ENCODE results near the gene POLD3.

The POLD3 gene

DNA sequence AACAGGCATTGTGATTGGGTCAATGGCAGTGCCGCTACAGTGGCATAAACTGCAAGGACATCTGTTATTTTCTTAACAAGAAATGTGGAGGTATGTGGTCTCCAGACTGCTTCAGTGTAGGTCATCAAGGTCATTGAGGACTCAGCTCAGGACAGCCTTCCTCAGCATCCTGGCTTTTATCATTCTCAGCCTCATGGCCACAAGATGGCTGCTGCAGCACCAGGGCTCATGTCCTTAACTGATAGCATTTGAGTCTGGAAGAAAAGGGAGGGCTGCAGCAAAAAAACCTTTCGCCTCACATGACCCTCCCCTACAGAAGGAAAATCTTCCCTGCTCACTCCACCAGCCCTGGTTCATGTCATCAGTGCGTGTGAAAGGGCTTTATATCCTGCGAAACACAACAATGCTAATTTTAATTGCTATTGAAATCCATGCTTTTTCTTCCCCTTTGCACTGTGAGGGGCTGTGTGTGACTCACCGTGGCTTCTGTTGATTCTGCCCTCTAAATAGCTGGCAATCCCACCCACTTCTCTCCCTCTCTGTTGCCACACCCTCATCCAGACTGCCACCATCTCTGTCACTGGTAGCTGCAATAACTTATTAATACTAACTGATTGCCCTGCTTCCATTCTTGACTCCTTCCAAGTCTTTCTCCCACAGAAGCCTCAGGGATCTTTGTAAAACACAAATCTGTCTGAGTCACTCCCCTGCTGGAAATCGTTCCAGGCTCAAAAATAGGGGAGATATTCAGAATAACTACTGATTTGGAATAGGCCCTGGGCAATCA, 95.0 kb downstream of the POLD3 start:
- no peak for DNase-seq (ENCODE audit: low read depth in 2 of 2)

DNA sequence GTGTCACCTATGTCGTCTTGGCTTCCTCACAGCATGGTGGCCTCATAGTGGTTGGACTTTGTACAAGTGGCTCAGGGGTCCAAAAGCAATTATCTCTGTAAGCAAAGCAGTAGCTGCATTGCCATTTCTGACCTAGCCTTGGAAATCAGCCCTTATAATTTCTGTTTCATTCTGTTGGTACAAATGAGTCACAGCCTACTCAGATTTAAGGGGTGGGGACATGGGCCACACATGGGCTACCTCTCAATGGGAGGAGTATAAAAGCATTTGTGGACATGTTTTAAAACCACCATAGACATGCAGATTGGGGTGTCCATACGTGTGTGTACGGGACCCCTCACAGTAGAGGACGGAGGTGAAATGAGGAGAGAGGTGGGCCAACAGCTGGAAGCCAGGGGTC, 97.3 kb downstream of the POLD3 start:
- DNase-seq (ENCODE audit: low read depth in 2 of 2) = no peak

DNA sequence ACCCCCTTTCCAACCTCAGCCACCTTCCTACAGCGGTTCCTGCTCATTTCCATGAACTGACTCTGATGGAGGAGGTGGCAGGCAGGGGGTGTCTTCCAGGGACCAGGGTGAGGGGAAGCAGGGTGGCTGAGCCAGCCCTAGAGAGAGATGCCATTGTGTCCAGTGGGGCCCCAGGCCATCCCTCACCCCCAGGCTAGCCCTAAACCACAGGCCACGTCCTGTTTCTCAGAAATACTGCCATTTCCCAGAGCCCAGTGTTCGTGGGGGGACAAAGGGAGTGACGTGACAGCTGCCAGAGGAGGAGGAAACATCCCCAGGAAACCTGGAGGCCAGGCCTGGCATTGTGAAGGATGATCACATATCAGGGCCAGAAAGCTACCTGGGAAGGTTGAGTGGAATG, 99.4 kb downstream of the POLD3 start:
- no peak for DNase-seq (ENCODE audit: low read depth in 2 of 2)

Data from activated CD4-positive, alpha-beta T cell treated with anti-CD3 and anti-CD28 coated beads for 24 hours (primary cell).